Fibroblast of mammary gland (primary cell): ENCODE data around the gene CD36.

Experiments
- DNase-seq: peaks from one replicate; pipeline ENCODE4 v3.0.0-alpha.2; 2010; ENCODE audit warnings: low read depth
- H3K4me3 ChIP-seq: 2 replicates; pipeline ENCODE4 v1.5.1; 2011; ENCODE audit warnings: low read depth, mild to moderate bottlenecking, low read length, moderate library complexity; ENCODE audit not compliant: control insufficient read depth
- CTCF ChIP-seq: conservative IDR thresholded peaks from 2 replicates; pipeline ENCODE4 v1.5.1; 2011; ENCODE audit warnings: low read depth, low read length, inconsistent platforms; ENCODE audit not compliant: control insufficient read depth, insufficient read depth

CD36 gene

GRCh38 chr7:80639011-80639410 is 569 bp downstream of the CD36 start:
- no peak for TF ChIP-seq CTCF
- H3K4me3 ChIP-seq = no peak overlapping the region
- no peak for DNase-seq

- no peak overlapping the region for H3K4me3 ChIP-seq
- DNase-seq = peak; percentile 57
- no peak for TF ChIP-seq CTCF
These were observed 2.4 kb downstream of the CD36 start for GRCh38 chr7:80640846-80641245.

GRCh38 chr7:80641548-80641947 is 3.1 kb downstream of the CD36 start:
- H3K4me3 ChIP-seq = no peak overlapping the region
- TF ChIP-seq CTCF = no peak
- peak; percentile 44 for DNase-seq

- TF ChIP-seq CTCF = no peak
- no peak overlapping the region for H3K4me3 ChIP-seq
- DNase-seq = no peak
These were observed 4.4 kb downstream of the CD36 start for GRCh38 chr7:80642871-80643270.

- no peak for DNase-seq
- H3K4me3 ChIP-seq = no peak overlapping the region
- no peak for TF ChIP-seq CTCF
These were observed 5.0 kb downstream of the CD36 start for GRCh38 chr7:80643336-80643915.

GRCh38 chr7:80644054-80644453 is 5.6 kb downstream of the CD36 start:
- no peak for DNase-seq
- TF ChIP-seq CTCF = no peak
- H3K4me3 ChIP-seq = no peak overlapping the region
